ENCODE results near the gene FBXO44.

DNA sequence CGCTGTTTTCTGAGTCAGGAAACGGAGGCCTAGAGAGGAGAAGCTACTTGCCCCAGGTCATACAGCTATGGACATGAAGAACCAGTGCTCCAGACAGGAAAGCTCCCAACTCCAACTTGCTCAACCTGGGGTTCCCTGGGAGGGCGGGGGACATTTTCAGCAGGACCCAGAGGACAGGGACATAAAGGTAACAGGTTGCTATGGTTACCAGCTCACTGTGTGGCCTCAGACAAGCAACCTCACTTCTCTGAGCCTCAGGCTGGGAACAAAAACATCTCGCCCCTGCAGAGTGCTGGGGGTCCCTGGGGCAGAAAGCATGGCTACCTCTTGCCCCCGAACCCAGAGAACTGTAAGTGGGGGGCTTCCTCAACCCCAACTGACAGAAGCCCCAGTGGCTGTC is 16.6 kb upstream of the FBXO44 start:
- TF ChIP-seq POLR2A (IDR thresholded peaks at IDR 0.05) (no peak), POLR2AphosphoS5 (IDR thresholded peaks at IDR 0.05) (no peak)
- TF ChIP-seq, protein P1, sequence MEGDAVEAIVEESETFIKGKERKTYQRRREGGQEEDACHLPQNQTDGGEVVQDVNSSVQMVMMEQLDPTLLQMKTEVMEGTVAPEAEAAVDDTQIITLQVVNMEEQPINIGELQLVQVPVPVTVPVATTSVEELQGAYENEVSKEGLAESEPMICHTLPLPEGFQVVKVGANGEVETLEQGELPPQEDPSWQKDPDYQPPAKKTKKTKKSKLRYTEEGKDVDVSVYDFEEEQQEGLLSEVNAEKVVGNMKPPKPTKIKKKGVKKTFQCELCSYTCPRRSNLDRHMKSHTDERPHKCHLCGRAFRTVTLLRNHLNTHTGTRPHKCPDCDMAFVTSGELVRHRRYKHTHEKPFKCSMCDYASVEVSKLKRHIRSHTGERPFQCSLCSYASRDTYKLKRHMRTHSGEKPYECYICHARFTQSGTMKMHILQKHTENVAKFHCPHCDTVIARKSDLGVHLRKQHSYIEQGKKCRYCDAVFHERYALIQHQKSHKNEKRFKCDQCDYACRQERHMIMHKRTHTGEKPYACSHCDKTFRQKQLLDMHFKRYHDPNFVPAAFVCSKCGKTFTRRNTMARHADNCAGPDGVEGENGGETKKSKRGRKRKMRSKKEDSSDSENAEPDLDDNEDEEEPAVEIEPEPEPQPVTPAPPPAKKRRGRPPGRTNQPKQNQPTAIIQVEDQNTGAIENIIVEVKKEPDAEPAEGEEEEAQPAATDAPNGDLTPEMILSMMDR (IDR thresholded peaks at IDR 0.05 in 8 of 11, conservative IDR thresholded peaks at IDR 0.05 in 3 of 11): no peak
